GM04503 (cell line): ENCODE measurements around the gene GALNT7.
"Not testable (repeated sequence)": the region's sequence is repeated elsewhere in the genome, so short reads cannot be mapped to it uniquely, and the experiment has no call there.

ENCODE experiments used
- DNase-seq: peaks from one replicate; pipeline ENCODE4 v3.0.0-alpha.2; 2012; ENCODE audit warnings: low read depth

Gene GALNT7

DNA sequence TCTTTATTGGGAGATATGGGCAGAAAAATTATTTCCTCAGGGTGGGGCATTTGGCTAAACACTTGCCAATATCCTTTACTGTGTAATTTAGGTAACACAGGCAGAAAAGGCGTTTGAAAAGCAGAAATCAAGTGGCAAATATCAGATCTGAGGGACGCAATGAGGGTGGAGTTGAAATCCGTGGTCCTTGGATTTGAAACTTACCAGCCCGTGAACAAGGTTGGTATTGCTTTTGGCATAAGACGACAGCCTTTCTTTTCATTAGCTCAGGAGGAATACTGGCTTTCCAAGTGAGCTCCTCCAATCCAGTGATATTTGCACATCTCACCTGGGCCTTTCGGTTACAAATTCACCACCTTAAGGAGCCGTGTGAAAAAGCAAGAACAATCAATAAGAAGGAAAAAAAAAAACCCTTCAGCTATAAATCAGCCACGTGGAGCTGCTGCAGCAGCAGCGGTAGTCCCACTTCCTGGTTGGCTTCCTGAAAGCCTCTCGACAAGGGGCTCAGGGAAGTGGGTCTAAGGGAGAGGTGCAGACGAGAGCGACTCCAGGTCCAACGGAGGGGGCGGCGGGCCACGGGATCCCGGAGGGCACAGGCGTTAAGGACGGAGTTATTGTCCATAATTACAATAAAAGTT lies 734 bp upstream of the GALNT7 start:
- no peak for DNase-seq

DNA sequence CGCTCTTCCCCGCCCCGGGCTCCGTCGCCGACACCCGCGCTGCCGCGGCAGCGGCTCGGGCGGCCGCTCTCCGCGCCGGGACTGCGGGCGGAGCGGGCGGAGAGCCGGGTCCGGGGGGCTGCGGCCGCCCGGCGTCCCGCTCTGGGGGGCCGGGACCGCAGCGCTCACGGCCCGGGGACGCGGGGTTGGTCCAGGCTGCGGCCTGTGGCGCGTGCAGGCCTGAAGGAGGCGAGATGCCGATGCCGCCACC lies 492 bp downstream of the GALNT7 start:
- no peak for DNase-seq

DNA sequence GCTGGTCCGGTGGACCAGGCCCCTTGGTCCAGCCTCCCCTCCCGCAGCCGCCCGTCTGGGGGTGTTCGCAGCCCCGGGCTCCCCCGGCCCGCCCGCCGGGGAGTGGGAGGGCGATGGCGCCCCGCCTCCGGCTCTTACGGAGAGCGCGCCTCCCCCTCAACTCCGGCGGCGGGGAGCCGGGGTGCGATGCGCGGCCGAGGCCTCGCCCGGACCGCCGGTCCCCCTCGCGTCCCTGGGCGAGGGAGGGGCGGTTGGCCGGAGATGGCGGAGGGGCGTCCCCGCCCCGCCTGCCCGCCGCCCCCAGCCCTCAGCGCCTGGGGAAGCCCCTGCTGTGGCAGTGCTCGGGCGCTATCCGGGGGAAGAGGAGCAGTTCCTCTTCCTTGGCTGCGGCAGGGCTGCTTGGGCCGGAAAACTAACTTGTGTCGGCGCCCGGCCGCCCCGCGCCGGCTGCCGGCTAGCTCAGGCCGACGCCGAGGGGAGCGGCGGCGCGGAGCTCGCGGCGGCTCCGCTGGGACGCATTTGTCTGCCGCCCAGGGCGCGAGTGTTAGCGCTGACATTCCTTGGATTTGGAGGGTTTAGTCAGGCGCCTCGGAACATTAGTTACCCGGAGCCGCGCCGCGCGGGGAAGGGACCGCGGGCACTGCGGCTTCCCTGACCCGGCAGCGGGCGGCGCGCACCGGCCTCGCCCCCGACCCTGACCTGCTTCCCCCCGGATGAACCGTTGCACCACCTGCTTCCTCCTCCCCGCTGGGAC lies 994 bp downstream of the GALNT7 start:
- no peak for DNase-seq

DNA sequence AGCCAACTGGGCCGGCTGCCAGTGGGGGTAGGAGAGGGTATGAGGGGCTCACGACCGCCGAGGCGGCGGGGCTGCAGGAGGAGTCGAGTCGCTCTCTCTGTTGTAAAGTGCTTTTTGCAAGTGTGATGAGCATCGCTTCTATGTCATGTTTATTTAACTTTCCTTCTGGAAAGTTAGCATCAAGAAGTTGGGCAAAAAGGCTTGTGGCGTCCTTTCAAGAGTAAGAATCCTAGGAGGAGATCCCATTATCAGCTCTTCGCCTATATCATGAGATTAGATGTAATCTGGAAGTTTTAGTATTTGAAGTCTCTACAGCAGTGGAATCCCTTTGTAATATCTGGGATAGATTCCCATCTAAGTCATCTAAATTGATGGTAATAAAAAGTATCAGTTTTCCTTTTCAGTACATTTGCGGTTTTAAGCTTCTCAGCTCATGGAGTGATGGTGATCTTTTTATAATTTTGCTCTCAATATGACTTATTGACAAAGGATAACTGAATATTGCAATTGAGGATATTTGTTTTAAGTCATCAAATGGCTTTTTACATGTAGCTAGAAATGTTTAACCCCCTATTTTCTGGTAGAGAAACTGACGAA lies 1.7 kb downstream of the GALNT7 start:
- no peak for DNase-seq

DNA sequence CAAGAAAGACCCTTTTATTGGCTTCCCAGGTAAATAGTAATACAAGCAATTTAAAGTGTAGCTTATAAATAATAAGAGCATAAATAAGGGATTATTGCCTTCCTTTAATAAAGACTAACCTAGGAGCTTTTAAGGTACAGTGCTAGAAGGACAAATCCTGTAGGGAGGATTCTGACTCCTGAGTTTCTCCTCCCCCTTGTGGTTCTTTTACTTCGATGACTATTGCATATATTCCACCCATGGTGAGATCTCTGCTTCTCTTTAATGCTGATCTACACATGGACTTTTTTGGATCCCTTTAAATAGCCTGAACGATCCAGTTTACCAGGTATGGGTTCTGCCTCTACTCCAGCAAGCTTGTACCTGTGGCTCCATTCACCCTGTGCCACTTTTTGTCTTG lies 2.5 kb downstream of the GALNT7 start:
- DNase-seq, result no peak

DNA sequence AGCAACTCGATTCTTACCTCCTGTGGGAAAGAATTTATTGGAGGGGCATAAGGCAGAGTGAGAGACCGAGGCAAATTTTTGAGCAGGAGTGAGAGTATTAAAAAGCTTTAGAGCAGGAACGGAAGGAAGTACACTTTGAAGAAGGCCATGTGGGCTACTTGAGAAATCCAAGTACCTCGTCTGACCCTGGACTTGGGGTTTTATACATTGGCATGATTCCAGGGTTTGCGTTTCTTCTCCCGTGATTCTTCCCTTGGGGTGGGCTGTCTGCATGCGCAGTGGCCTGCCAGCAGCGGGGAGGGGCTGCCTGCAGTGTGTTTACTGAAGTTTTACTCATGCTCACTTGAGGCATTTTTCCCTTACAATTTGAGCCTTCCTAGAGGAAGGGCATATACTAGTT lies 3.4 kb downstream of the GALNT7 start:
- DNase-seq, result no peak

DNA sequence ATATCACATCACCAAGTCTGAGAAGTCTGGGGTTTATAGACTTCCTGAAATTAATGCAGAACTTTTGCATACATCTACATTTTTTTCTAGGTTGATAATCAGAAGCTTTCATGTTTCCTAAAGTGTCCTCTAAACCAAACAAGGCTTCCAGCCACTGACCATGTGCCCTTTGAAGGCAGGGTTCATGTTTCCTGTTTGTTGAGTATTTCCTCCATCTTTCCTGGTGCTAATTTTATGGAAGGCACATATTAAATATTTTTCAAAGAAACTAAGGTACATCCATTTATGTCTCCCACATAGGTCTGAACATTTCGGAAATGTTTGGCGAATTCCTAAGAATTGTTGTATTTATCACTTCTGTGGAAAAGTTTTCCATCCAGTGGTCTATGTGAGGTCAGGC lies 5.6 kb downstream of the GALNT7 start:
- no peak for DNase-seq

DNA sequence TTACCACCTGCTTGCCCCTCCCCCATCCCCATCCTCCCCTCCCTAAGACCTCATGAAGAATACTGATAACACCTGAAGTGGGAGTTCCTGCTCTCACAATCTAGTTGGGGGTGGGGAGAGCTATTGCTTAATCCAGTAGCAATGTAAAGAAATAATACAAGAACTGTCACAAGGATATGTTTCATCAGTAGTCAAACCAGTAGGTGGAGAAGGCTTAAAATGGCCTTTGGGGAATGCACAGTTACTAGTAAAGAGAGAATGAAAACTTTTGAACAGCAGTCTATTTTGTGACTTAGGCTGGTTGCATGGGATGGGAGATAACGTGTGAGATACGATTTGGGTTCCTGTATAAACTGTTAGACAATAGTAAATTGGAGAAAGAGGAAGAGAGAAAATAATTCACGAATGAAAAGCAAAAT lies 6.0 kb downstream of the GALNT7 start:
- DNase-seq, result no peak

DNA sequence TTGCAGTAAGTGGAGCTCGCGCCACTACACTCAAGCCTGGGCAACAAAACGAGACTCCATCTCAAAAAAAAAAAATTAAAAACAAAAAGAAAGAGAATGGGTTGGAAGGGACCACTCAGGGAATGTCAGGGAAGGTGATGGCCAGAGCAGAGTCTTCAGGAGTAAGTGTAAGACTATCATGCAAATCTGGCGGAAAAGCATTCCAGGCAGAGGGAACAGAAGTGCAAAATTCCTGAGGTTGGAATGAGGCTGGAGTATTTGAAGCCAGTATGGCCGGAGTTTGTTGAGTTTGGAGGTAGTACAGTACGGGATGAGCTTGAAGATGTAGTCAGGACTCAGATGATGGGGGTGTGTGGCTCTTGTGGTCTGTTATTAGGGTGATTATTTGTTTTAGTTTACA lies 7.4 kb downstream of the GALNT7 start:
- DNase-seq, result no peak

DNA sequence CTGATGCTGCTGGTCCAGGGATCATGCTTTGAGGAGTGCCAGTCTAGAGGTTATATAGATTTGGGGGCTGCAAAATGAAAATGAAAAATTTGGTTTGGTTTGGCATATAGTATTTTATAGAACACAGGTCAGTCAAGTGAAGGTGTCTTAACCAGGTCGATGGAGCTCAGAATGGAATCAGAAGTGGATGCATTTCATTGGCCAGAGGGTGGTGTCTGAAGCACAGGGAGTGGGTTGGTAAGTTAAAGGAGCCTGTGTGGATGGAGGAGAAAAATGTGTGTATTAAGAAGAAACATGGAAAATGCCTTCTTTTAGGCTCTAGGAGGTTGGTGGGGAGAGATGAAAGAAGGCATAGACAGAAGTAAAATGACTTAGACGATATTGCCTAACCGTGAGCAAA lies 8.6 kb downstream of the GALNT7 start:
- no peak for DNase-seq

DNA sequence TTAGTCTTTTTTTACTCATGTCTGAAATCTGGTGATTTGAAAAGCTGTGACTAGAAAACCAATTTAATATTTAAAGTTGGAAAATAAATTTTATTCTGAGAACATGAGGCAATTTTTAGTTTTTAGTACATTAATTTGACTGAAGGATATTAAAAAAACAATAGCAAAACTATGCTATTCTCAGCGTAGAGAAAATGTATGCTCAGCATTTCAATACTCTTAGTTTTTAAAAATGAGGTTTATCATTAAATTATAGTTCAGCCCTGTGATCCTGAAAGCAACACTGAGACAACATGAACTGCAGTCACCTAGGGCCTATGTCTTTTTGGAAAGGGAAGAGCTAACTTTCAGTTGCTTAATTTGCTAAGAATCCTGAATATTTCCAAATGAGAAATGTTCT lies 9.5 kb downstream of the GALNT7 start:
- no peak for DNase-seq

DNA sequence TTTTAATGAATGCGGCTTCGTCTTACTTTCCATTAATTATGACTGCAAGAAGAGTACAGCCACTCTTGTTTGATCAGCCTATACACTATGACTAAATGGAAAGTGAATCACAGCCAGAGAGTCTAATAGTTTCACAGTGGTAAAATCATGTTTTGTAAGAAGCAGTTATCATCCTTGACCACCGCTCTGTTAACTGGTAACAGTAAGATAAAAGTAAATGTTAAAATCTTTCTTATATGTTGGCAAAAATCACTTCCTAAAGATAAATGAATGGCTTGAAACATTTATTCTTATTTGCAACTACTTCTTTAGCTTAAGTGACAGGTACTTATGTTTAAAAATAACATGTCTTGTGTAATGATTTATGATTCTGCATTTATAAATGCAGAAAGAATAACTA lies 13.2 kb downstream of the GALNT7 start:
- no peak for DNase-seq

DNA sequence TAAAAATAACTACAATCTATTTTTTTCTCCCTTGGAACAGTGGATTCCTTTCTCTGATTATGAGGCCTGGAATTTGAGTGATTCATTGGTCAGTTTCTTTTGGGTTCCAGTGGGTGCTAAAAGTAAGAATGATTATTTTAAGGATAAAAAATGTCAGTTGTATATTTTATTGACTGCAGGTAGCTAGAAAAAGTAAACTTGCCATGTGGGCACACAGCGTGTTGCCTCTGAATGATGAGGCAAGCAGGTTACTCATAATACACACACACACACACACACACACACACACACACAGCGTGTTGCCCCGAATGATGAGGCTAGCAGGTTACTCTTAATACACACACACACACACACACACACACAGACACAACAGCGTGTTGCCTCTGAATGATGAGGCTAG lies 13.8 kb downstream of the GALNT7 start:
- DNase-seq, result peak; percentile 47

DNA sequence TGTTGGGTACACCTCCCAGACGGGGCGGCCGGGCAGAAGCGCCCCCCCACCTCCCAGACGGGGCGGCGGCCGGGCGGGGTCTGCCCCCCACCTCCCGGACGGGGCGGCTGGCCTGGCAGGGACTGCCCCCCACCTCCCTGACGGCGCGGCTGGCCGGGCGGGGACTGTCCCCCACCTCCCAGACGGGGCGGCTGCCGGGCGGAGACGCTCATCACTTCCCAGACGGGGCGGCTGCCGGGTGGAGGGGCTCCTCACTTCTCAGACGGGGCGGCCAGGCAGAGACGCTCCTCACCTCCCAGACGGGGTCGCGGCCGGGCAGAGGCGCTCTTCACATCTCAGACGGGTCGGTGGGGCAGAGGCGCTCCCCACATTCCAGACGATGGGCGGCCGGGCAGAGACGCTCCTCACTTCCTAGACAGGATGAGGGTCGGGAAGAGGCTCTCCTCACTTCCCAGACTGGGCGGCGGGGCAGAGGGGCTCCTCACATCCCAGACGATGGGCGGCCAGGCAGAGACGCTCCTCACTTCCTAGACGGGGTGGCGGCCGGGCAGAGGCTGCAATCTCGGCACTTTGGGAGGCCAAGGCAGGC lies 15.1 kb downstream of the GALNT7 start:
- not testable (repeated sequence) for DNase-seq

DNA sequence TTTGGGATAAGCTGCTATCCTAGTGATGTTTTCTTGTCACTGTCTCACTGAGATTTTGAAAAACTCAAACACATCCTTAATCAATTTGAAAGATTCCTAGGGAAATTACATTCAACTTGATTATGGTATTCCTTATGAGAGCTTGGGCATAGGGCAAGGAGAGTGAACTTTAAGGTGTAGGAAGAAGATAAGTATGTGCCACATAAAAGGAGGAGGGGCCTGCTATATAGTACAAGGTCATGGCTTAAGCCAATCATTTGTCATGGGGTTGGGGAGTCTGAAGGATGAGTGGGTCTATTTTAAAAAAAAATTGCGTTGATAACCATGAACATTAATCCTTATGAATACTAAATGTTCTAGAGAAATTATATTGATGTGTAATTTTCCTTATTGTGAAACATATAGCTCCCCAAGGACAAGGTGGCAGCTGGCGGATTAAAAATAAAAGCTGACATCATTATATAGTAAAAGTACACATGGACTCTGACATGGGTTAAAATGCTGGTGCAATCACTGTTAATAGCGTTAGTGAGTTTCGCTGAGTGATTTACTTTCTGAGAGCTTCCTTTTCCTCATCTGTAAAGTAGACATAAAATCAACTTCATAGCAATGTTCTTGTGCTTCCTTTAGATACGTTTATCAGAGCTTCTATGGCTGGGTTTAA lies 17.4 kb downstream of the GALNT7 start:
- no peak for DNase-seq

DNA sequence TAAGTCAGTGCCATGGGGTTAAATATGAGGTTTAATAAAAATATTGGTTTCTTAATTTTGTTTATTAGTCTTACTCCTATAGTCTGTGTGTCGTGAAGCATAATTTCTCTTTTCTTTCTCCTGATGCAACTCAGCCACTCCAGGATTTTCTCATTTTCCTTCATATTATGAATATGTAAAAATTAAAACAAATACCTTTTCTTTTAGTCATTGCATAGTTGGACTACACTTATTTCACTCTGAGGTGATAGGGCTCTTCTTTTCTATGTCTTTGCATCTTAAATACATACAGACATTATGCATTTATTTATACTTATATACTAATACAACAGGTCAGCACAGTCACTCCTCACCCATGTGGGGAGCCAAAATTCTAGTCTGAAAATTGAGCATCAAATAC lies 19.1 kb downstream of the GALNT7 start:
- no peak for DNase-seq

DNA sequence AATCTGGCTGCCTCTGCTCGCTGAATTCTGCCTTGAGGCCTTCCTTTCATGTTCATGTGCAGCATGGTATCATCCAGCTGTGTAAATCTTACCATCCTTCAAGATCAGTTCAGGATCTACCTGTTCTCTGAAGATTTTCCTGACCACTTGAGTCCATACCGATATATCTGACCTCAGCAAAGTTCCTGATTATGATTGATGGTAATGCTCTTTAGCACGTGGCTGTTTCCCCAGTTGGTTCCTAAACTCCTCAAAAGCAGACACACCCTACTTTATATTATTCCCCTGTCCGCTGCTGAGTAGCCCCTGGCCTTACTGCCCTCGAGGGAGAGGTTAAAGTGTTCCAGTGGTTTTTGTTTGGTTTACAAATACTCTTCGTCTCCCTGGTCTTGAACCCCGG lies 20.0 kb downstream of the GALNT7 start:
- DNase-seq, result no peak

DNA sequence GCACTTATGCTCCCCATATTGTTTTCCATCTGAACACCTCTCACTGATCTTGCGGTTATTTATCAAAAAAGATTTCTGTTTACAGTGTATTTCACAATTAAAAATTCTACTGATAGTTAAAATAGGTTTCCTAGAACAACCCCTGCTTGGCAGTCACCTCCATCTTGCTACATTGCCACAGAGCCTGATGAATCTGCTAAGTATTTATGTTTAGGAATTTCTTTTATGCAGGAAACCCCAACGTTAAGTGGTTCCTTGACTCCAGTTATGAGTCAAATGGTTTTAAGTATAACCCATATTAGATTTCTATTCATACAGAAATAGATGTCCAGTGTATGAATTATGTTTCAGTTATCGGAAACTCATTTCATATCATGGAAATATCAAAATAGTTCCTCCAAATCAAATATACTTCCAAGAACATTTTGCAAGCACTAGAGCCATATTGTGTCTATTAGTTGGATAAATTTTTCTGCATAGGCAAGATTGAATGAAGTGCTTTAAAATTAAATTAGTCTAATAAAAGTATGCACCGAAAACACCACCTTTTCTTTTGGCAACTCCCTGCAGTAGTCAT lies 20.6 kb downstream of the GALNT7 start:
- DNase-seq, result no peak

DNA sequence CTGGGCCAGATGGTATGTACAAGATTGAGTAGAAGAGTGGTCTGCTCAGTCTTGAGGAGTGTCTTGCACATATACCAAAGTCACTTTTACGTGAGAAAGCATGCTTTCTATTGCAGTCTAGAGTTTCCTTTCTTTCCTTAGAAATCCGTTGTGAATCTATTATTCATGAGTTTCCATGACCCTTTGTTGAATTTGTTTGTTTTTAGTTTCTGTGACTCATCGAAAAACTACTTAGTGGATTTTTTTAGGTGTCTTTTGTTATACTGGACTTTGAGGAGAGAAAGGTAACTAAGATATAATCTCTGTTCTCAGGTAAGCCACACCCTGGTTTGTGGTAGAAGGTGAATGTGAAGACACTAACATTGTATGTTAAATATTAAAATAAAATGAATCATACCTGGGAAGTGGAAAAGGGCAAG lies 23.0 kb downstream of the GALNT7 start:
- DNase-seq, result no peak

DNA sequence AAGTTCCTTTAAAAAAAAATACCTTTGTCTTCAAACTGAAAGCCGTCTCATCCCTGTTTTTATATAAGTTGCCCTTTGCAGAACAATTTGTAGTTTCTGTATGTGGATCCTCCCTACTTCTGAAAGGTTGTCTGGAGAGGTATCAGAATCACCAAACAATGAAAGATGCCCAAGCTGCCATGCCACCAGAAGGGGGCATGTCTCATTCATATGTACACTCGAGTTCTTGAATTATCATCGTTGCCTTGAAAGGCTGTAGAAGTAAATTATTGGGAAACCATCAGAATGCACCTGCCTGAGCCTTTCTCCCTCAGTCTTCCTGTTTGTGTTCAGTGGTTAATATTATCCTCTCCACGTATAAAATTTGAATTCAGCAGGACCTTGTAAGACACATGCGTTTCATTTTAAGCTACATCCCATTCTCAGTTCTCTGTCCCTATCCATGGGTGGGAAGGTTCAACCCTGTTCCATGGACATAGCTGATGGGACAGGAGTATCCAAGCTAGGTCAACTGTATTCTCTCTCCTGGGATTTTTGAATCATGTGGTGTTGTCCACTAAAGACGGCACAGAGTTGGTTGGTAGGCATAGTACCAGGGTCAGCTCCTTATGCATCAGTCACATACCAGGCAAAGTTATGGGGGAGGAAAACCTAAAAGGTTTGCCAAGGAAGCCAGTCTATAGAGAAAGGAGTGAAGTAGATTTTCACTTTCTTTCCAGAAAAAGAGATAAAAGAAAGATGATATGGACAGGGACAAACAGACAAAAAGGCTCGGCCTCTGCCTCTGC lies 24.0 kb downstream of the GALNT7 start:
- no peak for DNase-seq

DNA sequence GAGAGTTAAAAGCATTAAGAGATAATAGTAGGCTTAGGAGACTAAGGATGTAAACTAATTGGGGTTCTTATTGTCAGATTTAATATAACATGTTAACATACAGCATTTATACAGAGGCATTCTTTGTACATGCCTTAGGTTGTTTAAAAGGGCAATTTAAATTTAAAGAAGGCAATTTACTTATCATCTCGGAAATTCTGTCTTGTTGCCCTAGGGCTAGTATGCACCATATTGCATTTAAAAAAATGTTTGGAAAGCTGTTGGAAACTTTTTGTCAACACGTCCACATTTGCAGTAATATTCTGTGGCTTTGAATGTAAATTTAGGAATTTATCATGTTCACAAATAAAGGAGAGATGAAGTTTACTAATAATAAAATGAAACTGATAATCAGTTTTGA lies 25.5 kb downstream of the GALNT7 start:
- DNase-seq, result no peak

DNA sequence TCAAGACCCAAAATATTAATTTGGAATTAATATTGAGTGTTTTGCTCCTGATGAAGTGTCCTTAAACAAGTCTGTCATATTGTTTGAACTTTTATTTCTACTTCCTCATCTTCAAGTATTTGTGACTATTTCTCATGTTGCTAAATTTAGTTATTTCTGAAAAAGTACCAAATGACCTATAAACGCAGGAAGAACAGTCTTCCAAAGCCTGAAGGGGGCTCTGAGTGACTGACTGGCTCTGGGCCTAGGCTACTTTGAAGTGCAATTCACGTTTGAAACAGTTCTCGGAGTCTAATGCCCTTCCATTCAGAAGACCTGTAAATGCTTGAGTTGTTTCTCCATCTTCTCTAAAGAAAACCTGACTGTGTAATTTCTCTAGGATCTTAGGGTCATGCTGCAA lies 26.5 kb downstream of the GALNT7 start:
- no peak for DNase-seq
